Motor neuron (in vitro differentiated cells): ENCODE measurements around the gene ZNF444. TPM values are rescaled to one million over a fixed set of nuclear protein-coding genes. Genes with fewer than 3 reads are reported as not detected.

ENCODE experiments used
- ATAC-seq, 8 experiments: fragments of 200-7000 bp; cut with Tn5 transposase; replicated peaks in 6 of 8; 2 replicates each; pipeline ENCODE4 v1.8.0; 2021; ENCODE audit warnings: mild to moderate bottlenecking in 8 of 8, moderate library complexity in 8 of 8
- H3K27ac ChIP-seq, 2 donors: fragments of 250-450 bp; sonication (Bioruptor Pico); 2 replicates each; pipeline ENCODE4 v1.9.0; 2021; ENCODE audit warnings: antibody characterized with exemption in 2 of 2, mild to moderate bottlenecking in 2 of 2, moderate library complexity in 1 of 2
- H3K4me1 ChIP-seq, 2 donors: fragments of 250-450 bp; sonication (Bioruptor Pico); replicated peaks in 1 of 2; 2 replicates each; pipeline ENCODE4 v1.6.1; 2021; ENCODE audit warnings: antibody characterized with exemption in 2 of 2, mild to moderate bottlenecking in 2 of 2, moderate library complexity in 1 of 2
- H3K4me3 ChIP-seq, 5 donors: fragments of 250-450 bp; sonication (Bioruptor Pico); 2 replicates each; pipeline ENCODE4 v1.9.0; 2021; ENCODE audit warnings: antibody characterized with exemption in 5 of 5, mild to moderate bottlenecking in 5 of 5, moderate library complexity in 4 of 5
- WGBS, 10 experiments: fragments of 450-650 bp; shearing (Covaris generic); methylation state at CpG; one replicate each; pipeline ENCODE4 v1.0.0; 2022; 5-methylcytosine and 5-hydroxymethylcytosine counted together
- in situ Hi-C, 9 experiments: fragments of 400-800 bp; cut with MboI; loops; one replicate each; pipeline ENCODE4 v1.15.0; 2021; ENCODE audit warnings: low sequenced_read_pairs in 9 of 9, low pct_unique_long_range_greater_than_20kb in 2 of 9; ENCODE audit not compliant: unreplicated experiment in 9 of 9
- total RNA-seq, 8 experiments: library from RNA; unstranded; fragments of 300-600 nt; gene quantifications; 2 replicates each; pipeline versions ENCODE4 v1.2.3 to v1.2.4, GENCODE V29; 2022

ZNF444 gene
- total RNA-seq, 8 experiments from 2014 or later, result 10.4 to 20.1 (median 13.3) TPM

DNA sequence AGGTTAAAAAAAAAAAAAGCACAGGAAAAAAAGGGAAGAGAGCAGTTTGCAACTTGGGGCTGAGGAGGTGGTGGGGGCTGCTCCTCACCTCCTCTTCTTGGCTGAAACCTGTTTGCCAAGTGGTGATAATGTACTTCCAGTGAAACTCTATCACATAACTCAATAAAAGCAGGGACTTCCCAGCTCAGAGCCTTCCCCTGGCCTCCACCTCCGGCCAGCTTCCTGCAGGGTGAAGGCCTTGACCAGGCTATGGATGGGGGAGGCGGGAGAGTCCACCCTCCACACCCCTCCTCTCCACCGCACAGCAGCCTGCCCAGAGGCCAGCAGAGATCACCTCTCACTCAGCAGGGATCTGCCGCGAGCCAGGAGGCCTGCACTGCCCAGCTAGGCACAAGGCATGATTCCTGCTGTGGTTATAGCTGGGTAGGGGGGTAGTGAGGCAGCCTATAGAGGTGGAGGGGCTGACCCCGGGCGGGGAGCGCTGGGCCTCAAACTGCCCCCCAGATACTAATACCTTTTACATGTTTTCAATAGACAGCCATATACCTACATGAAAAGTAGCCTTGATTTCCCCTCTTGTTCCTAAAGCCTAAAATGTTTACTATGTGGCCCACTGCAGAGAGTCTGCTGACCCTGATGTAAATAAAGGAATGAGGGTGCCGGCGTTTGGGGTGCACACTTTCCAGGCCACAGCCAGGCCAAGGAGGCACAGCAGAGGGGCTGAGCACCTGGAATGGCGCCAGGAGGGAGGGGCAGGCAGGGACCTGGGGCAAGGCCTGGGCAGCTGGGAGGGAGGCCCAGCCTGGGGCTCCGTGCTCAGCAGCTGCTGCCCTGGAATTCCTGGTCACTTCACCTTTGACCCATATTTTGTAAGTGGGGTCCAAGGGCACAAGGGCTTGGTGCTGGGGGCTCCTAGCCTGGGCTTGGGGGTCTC, 30.3 kb upstream of the ZNF444 start:
- peak overlapping the region in 1 of 2 donors; percentile 55 for H3K27ac ChIP-seq
- WGBS, 10 experiments, result 33 to 100% (median 43%) methylated on average over 1 to 3 of the region's 12 CpGs; no CpG with 5 or more reads in 3 of the 10 experiments
- ATAC-seq, result peak; percentile 20 to 68 (median 60)
- H3K4me1 ChIP-seq, result peaks cover 5 to 31% of the 10 kb centered on the region in 2 donors
- in situ Hi-C loops, result no loop called here
- H3K4me3 ChIP-seq, result no peak overlapping the region

DNA sequence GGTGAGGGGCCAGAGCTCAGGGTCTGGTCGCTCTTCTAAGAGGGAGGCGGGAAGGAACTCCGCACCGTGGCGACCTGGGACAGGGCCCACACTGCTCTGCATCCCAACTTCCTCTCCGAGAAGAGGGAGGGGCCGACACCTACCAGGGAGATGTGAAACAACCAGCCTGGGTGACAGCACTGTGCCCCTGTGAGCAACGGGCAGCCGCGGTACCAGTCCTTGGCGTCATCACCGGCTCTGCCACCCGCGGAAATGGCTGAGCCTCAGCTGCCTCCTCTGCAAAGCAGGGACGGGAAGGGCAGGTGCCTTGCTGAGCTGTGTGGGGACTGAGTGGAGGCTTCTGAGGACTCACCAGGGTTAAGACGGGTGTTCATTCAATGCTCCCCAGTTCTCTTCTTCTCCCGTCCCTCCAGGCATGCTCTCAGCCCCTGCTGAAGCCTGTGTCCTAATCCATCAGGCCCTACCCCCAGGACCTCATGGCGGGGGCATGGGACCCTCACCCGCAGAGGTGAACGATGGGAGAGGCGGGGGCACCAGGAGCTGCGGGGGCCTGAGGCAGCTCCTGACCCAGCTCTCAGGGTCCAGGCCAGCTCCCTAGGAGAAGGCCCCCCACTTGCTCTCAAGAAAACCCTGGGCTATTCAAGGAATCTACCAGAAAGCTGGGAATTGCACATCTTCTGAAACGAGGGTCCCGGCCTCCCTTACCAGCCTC, 29.3 kb upstream of the ZNF444 start:
- 0 to 60% (median 0%) methylated on average over 1 to 2 of the region's 24 CpGs; no CpG with 5 or more reads in 7 of the 10 experiments for WGBS, 10 experiments
- in situ Hi-C loops, result no loop called here
- H3K4me1 ChIP-seq, result peaks cover 5 to 31% of the 10 kb centered on the region in 2 donors
- H3K4me3 ChIP-seq, result no peak overlapping the region
- ATAC-seq, result peak in 6 of 8 experiments; percentile 4 to 73 (median 60)
- H3K27ac ChIP-seq, result peak overlapping the region in 1 of 2 donors; percentile 55

- no peak for ATAC-seq
Measured at GRCh38 chr19:56112313-56112709, 28.8 kb upstream of the ZNF444 start.

DNA sequence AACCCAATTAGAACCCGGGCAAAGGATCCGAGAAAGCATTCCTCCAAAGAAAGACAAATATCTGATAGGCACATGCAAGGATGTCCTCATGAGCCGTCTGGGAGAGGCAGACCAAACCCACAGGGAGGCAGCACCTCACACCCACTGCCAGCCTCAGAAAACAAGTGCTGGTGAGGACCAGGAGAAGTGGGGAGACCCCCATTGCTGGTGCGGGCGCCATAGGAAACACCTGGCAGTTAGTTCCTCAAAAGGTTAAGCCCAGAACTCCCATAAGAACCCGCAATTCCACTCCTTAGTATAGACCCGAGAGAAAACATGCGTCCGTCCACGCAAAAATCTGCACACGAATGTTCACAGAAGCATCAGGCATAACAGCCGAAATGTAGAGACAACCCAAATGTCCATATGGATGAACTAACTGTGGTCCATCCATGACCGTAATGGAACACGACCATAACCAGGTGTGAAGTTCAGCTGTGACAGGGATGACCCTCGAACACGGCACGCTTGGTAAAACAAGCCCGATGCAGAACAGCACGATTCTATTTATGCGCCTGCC, 27.9 kb upstream of the ZNF444 start:
- in situ Hi-C loops, result no loop called here
- peaks cover 5 to 31% of the 10 kb centered on the region in 2 donors for H3K4me1 ChIP-seq
- WGBS, 10 experiments, result 77 to 92% (median 85%) methylated on average over 5 to 15 of the region's 20 CpGs; no CpG with 5 or more reads in 5 of the 10 experiments
- no peak for ATAC-seq
- H3K4me3 ChIP-seq, result no peak overlapping the region
- H3K27ac ChIP-seq, result no peak overlapping the region

More at GRCh38 chr19:56112313-56112709, 28.8 kb upstream of the ZNF444 start:
- H3K4me1 ChIP-seq, result peaks cover 5 to 31% of the 10 kb centered on the region in 2 donors
- WGBS, 10 experiments, result 100% methylated on average over 1 of the region's 10 CpGs; no CpG with 5 or more reads in 9 of the 10 experiments
- H3K27ac ChIP-seq, result peak overlapping the region in 1 of 2 donors; percentile 39
- in situ Hi-C loops, result no loop called here
- H3K4me3 ChIP-seq, result no peak overlapping the region

DNA sequence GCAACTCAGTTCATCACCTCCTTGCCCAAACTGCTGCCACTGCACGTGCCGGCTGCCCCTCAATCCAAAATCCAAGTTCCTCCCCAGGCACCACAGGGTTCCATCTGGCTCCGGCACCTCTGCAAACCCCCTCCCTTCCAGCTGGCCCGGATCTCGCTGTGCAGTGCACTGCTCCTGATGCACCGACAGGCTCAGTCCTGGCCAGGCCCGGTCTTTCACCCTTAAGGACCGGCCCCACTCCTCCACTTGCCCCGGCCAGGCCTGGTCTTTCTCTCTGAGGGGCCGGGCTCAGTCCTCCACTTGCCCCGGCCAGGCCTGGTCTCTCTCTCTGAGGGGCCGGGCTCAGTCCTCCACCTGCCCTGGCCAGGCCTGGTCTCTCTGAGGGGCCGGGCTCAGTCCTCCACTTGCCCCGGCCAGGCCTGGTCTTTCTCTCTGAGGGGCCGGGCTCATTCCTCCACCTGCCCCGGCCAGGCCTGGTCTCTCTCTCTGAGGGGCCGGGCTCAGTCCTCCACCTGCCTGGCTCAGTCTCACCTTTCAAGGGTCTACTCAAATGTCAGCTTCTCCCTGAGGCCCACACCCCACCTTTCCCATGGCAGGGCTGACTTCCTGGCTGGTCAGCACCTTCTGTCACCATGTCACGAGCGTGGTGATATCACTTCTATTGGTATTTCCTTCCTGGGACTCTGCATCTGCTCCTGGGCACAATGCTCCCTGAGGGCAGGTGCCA, 26.9 kb upstream of the ZNF444 start:
- in situ Hi-C loops, result no loop called here
- H3K4me1 ChIP-seq, result peaks cover 6 to 33% of the 10 kb centered on the region in 2 donors
- ATAC-seq, result no peak

GRCh38 chr19:56114778-56115110, 26.3 kb upstream of the ZNF444 start:
- peaks cover 12 to 36% of the 10 kb centered on the region in 2 donors for H3K4me1 ChIP-seq
- no peak for ATAC-seq
- in situ Hi-C loops, result no loop called here
- no peak overlapping the region for H3K4me3 ChIP-seq
- no peak overlapping the region for H3K27ac ChIP-seq
- whole genome bisulfite sequencing, 10 experiments, result 90 to 100% (median 100%) methylated on average over 1 to 5 of the region's 10 CpGs; no CpG with 5 or more reads in 7 of the 10 experiments

More for the DNA sequence above, 26.9 kb upstream of the ZNF444 start:
- H3K27ac ChIP-seq, result no peak overlapping the region
- H3K4me3 ChIP-seq, result no peak overlapping the region
- WGBS, 10 experiments, result 80 to 100% (median 83%) methylated on average over 1 to 4 of the region's 19 CpGs; no CpG with 5 or more reads in 6 of the 10 experiments

- ATAC-seq, result no peak
- 80 to 100% (median 93%) methylated on average over 1 to 3 of the region's 21 CpGs; no CpG with 5 or more reads in 7 of the 10 experiments for WGBS, 10 experiments
- Histone ChIP-seq H3K27ac (no peak overlapping the region), H3K4me3 (no peak overlapping the region), H3K4me1 (peaks cover 15 to 37% of the 10 kb centered on the region in 2 donors)
- in situ Hi-C loops, result no loop called here
Measured at GRCh38 chr19:56115490-56115889, 25.6 kb upstream of the ZNF444 start.

GRCh38 chr19:56116606-56117005, 24.5 kb upstream of the ZNF444 start:
- Histone ChIP-seq H3K4me3 (no peak overlapping the region), H3K27ac (no peak overlapping the region), H3K4me1 (peaks cover 11 to 26% of the 10 kb centered on the region in 2 donors)
- ATAC-seq, result no peak
- in situ Hi-C loops, result no loop called here
- 95 to 100% (median 100%) methylated on average over 1 to 6 of the region's 6 CpGs; no CpG with 5 or more reads in 4 of the 10 experiments for WGBS, 10 experiments

GRCh38 chr19:56117376-56117884, 23.7 kb upstream of the ZNF444 start:
- WGBS, 10 experiments, result 67 to 100% (median 97%) methylated on average over 1 to 10 of the region's 14 CpGs; no CpG with 5 or more reads in 2 of the 10 experiments
- Histone ChIP-seq H3K4me1 (peaks cover 10 to 21% of the 10 kb centered on the region in 2 donors), H3K4me3 (no peak overlapping the region), H3K27ac (no peak overlapping the region)
- no peak for ATAC-seq
- in situ Hi-C loops, result no loop called here

DNA sequence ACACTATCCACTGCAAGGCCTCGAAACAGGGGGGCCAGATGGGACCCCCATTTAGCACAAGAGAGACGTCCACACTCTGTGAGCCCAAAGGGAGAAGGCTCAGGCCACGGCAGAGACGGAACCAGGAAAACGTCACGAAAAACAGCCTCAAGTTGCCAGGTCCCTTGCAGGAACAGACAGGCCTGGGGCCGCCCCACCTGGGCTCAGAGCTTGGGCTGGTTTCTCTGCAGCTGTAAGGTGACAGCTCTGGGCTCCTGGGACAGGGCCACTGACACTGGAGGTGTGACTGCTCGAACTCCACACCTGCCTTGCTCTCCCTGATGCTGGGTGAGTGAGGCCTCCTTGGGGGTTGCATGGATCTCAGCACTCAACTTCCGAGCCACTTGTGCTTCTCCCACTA, 23.2 kb upstream of the ZNF444 start:
- no peak overlapping the region for H3K4me3 ChIP-seq
- no peak overlapping the region for H3K27ac ChIP-seq
- 88 to 100% (median 100%) methylated on average over 1 to 6 of the region's 9 CpGs; no CpG with 5 or more reads in 7 of the 10 experiments for WGBS, 10 experiments
- no peak for ATAC-seq
- in situ Hi-C loops, result no loop called here
- peaks cover 10 to 16% of the 10 kb centered on the region in 2 donors for H3K4me1 ChIP-seq

- H3K27ac ChIP-seq, result peak overlapping the region in 1 of 2 donors; percentile 95
- 10 to 82% (median 63%) methylated on average over 1 to 4 of the region's 8 CpGs; no CpG with 5 or more reads in 2 of the 10 experiments for WGBS, 10 experiments
- H3K4me3 ChIP-seq, result peak overlapping the region in 1 of 5 donors; percentile 96
- no peak for ATAC-seq
- in situ Hi-C loops, result no loop called here
- peaks cover 10 to 16% of the 10 kb centered on the region in 2 donors for H3K4me1 ChIP-seq
Measured at GRCh38 chr19:56118666-56119581, 22.2 kb upstream of the ZNF444 start.
